Measurements from ENCODE around the gene PRKACA.

Gene PRKACA

GRCh38 chr19:14091813-14092462 lies 25.6 kb downstream of the PRKACA start:
- DNase-seq = peak in 1 of 2 experiments; percentile 36

GRCh38 chr19:14091081-14091812 lies 26.3 kb downstream of the PRKACA start:
- DNase-seq = peak; percentile 52 to 57

GRCh38 chr19:14090509-14091080 lies 27.0 kb downstream of the PRKACA start, which contains the start of gene SAMD1:
Gene SAMD1 (minus strand): TSS chr19:14090751.
- peak; percentile 84 to 89 for DNase-seq

- DNase-seq = peak; percentile 32
These were observed 27.7 kb downstream of the PRKACA start for GRCh38 chr19:14089662-14090508.

GRCh38 chr19:14089412-14089661 lies 28.2 kb downstream of the PRKACA start:
- DNase-seq = no peak

GRCh38 chr19:14088634-14089411 lies 28.7 kb downstream of the PRKACA start:
- DNase-seq = no peak

GRCh38 chr19:14086098-14086497 lies 31.5 kb downstream of the PRKACA start:
- no peak for DNase-seq

GRCh38 chr19:14085309-14085995 lies 32.1 kb downstream of the PRKACA start, which contains the start of gene C19orf67:
Gene C19orf67 (minus strand): TSS chr19:14085783. CDS start chr19:14085627, 156 bp downstream.
- no peak for DNase-seq

- DNase-seq = no peak
These were observed 34.9 kb downstream of the PRKACA start for GRCh38 chr19:14082675-14082960.

GRCh38 chr19:14081797-14082674 lies 35.5 kb downstream of the PRKACA start:
- DNase-seq = peak in 1 of 2 experiments; percentile 29

- peak; percentile 98 for DNase-seq
These were observed 36.4 kb downstream of the PRKACA start for GRCh38 chr19:14080887-14081796.

GRCh38 chr19:14078411-14078810 lies 39.2 kb downstream of the PRKACA start:
- DNase-seq = no peak

- DNase-seq = peak in 1 of 2 experiments; percentile 26
These were observed 43.4 kb downstream of the PRKACA start for GRCh38 chr19:14073925-14074838.

- peak; percentile 57 to 64 for DNase-seq
These were observed 44.2 kb downstream of the PRKACA start for GRCh38 chr19:14073261-14073924.

GRCh38 chr19:14072535-14073260 lies 44.9 kb downstream of the PRKACA start, which contains the start of gene MISP3:
Gene MISP3 (plus strand): TSS chr19:14072786. CDS start chr19:14073310, 524 bp downstream.
- no peak for DNase-seq

GRCh38 chr19:14070268-14071050 lies 47.1 kb downstream of the PRKACA start:
- DNase-seq = no peak
